Left colon (tissue), 2 donors: ENCODE measurements around the gene EPHX1. TPM values are rescaled to one million over a fixed set of nuclear protein-coding genes. Genes with fewer than 3 reads are reported as not detected.
"Not testable (repeated sequence)": the region's sequence is repeated elsewhere in the genome, so short reads cannot be mapped to it uniquely, and the experiment has no call there.

ENCODE experiments used
- ATAC-seq: fragments of 200-7000 bp; cut with Tn5 transposase; one replicate; pipeline ENCODE4 v1.9.1; 2020; ENCODE audit warnings: mild to moderate bottlenecking, moderate library complexity
- DNase-seq, 2 donors: peaks; one replicate each; pipeline ENCODE4 v3.0.0-alpha.2; 2020
- intact Hi-C, 2 donors: fragments of 100-400 bp; cut with DNase I in 1 of 2; cut with micrococcal nuclease in 1 of 2; formaldehyde crosslinking; loops; one replicate each; pipeline versions ENCODE4 v1.11.2 to v1.14.0; 2022; cut with DNase I, micrococcal nuclease
- total RNA-seq, 2 donors: library from RNA; stranded (reverse); fragmentation: NEBNext Ultra II Directional; extraction: Animal tissue kit (Norgen Biotek cat#: 25700); gene quantifications; one replicate each; pipeline ENCODE4 v1.2.1, GENCODE V29; 2021
- donor health status: DM: no; HTN: no; CAD: no.
- donor health status: DM: yes; HTN: yes; CAD: no.

The EPHX1 gene
- total RNA-seq, 2 donors from 2014 or later, result 59.3 to 67.3 TPM

- DNase-seq, result peak; percentile 59 to 83
- peak; percentile 11 for ATAC-seq
- intact Hi-C loops, result no loop called here
Observed at GRCh38 chr1:225883616-225884265, 73.8 kb downstream of the EPHX1 start.

- ATAC-seq (no peak), DNase-seq (no peak)
- intact Hi-C loops, result no loop called here
Observed at GRCh38 chr1:225885336-225885735, 75.4 kb downstream of the EPHX1 start.

GRCh38 chr1:225886159-225887029 is 76.5 kb downstream of the EPHX1 start:
- ATAC-seq (no peak), DNase-seq (no peak)
- intact Hi-C loops, result no loop called here

GRCh38 chr1:225887030-225887314 is 77.0 kb downstream of the EPHX1 start:
- ATAC-seq (no peak), DNase-seq (no peak)
- intact Hi-C loops, result no loop called here

GRCh38 chr1:225887554-225888288 is 77.8 kb downstream of the EPHX1 start:
- intact Hi-C loops, result not testable (repeated sequence)
- ATAC-seq (peak; percentile 3), DNase-seq (peak in 1 of 2 donors; percentile 47)

- ATAC-seq (peak; percentile 2), DNase-seq (no peak)
- intact Hi-C loops, result no loop called here
Observed at GRCh38 chr1:225888289-225888897, 78.5 kb downstream of the EPHX1 start.

GRCh38 chr1:225888898-225889601 is 79.1 kb downstream of the EPHX1 start, which contains the start of gene LEFTY1:
Gene LEFTY1, minus strand, starts transcription at chr1:225889146. Its CDS starts 80 bp downstream, at chr1:225889066.
- ATAC-seq (peak; percentile 54), DNase-seq (peak; percentile 74 to 85)
- intact Hi-C loops, result no loop called here

- peak; percentile 34 for ATAC-seq
- no peak for DNase-seq
- intact Hi-C loops, result no loop called here
Observed at GRCh38 chr1:225889743-225890142, 79.8 kb downstream of the EPHX1 start.

- intact Hi-C loops, result no loop called here
- ATAC-seq (peak; percentile 47), DNase-seq (peak in 1 of 2 donors; percentile 64)
Observed at GRCh38 chr1:225890346-225891228, 80.7 kb downstream of the EPHX1 start.

- ATAC-seq (peak; percentile 65), DNase-seq (peak; percentile 58 to 77)
Observed at GRCh38 chr1:225891229-225891972, 81.5 kb downstream of the EPHX1 start.

GRCh38 chr1:225892307-225892706 is 82.4 kb downstream of the EPHX1 start:
- intact Hi-C loops, result no loop called here
- DNase-seq, result no peak
- ATAC-seq, result no peak

More at GRCh38 chr1:225891229-225891972, 81.5 kb downstream of the EPHX1 start:
- intact Hi-C loops, result no loop called here

Other genes with a start within 250 kb of the EPHX1 start
- gene ENAH, start 157.0 kb upstream of the EPHX1 start, total RNA-seq, result 10 to 100 TPM; 29.7 to 43.3 TPM
- gene SRP9, start 32.3 kb upstream of the EPHX1 start, total RNA-seq, result 100 to 1,000 TPM; 186 to 202 TPM
- gene TMEM63A, start 72.3 kb downstream of the EPHX1 start, total RNA-seq, result 100 to 1,000 TPM; 108 to 196 TPM
- 100 to 1,000 TPM; 106 to 385 TPM for gene LEFTY1, start 79.0 kb downstream of the EPHX1 start, total RNA-seq
- 10 to 100 TPM; 34.8 to 42.3 TPM for gene PYCR2, start 114.1 kb downstream of the EPHX1 start, total RNA-seq
- gene LEFTY2, start 131.1 kb downstream of the EPHX1 start, total RNA-seq, result 10 to 100 TPM in 1 of 2 donors, under 1 TPM in 1; 0.36 to 74.3 TPM
- 10 to 100 TPM; 16.2 to 16.4 TPM for gene SDE2, start 189.2 kb downstream of the EPHX1 start, total RNA-seq